ENCODE measurements around the gene TOLLIP. TPM values are rescaled to one million over a fixed set of nuclear protein-coding genes. Genes with fewer than 3 reads are reported as not detected.

TOLLIP gene
- total RNA-seq, 2 donors from 2014 or later = 51.1 to 63.9 TPM

- H3K4me1 ChIP-seq = no peaks in the 10 kb centered on the region
- no peak for TF ChIP-seq POLR2A (IDR thresholded peaks at IDR 0.05)
- TF ChIP-seq, protein P1, sequence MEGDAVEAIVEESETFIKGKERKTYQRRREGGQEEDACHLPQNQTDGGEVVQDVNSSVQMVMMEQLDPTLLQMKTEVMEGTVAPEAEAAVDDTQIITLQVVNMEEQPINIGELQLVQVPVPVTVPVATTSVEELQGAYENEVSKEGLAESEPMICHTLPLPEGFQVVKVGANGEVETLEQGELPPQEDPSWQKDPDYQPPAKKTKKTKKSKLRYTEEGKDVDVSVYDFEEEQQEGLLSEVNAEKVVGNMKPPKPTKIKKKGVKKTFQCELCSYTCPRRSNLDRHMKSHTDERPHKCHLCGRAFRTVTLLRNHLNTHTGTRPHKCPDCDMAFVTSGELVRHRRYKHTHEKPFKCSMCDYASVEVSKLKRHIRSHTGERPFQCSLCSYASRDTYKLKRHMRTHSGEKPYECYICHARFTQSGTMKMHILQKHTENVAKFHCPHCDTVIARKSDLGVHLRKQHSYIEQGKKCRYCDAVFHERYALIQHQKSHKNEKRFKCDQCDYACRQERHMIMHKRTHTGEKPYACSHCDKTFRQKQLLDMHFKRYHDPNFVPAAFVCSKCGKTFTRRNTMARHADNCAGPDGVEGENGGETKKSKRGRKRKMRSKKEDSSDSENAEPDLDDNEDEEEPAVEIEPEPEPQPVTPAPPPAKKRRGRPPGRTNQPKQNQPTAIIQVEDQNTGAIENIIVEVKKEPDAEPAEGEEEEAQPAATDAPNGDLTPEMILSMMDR (IDR thresholded peaks at IDR 0.05) = no peak
- ATAC-seq (no peak), DNase-seq (peak in 2 of 4 donors; percentile 4 to 9)
- intact Hi-C loops (cut with DNase I) = no loop called here
- peaks cover 0 to 19% of the 10 kb centered on the region in 2 donors for H3K27me3 ChIP-seq
- H3K9me3 ChIP-seq = no peaks in the 10 kb centered on the region
- H3K27ac ChIP-seq = no peak overlapping the region
- H3K4me3 ChIP-seq = no peak overlapping the region
- WGBS, 2 donors = 65% methylated on average over 21 of the region's 31 CpGs; no CpG with 5 or more reads in 1 of the 2 donors
- H3K36me3 ChIP-seq (replicated peaks in 1 of 2; ENCODE audit: insufficient read depth in 1 of 2, low read depth in 2 of 2) = no peaks in the 10 kb centered on the region
Observed at GRCh38 chr11:1228101-1228821, 81.2 kb downstream of the TOLLIP start.

DNA sequence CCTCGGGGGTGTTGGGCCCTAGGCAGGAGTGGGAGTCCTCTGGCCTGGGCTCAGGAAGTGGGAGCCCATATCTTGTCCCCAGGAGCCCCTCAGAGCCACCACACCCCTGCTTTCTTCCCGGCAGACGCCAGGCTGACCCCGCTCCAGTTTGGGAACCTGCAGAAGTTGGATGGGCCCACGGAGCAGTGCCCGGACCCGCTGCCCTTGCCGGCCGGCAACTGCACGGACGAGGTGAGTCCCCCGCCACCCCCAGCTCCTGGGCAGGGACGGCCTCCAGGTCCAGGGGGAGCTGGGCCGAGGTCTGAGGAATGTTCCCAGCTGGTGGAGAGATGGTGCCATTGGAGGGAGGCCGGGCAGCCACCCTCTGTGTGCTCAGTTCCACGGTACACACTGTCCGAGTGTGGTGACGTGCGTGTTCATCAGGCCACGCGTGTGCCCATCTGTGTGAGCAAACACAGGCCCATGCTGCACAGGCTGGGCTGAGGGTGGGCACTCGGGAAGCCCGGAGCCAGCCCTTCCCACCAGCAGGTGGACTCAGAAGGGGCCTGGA is 81.8 kb downstream of the TOLLIP start:
- Histone ChIP-seq H3K4me3 (no peak overlapping the region), H3K36me3 (replicated peaks in 1 of 2; ENCODE audit: insufficient read depth in 1 of 2, low read depth in 2 of 2) (no peaks in the 10 kb centered on the region), H3K4me1 (peaks cover 4% of the 10 kb centered on the region), H3K9me3 (no peaks in the 10 kb centered on the region), H3K27me3 (peaks cover 0 to 19% of the 10 kb centered on the region in 2 donors), H3K27ac (no peak overlapping the region)
- ATAC-seq = no peak
- intact Hi-C loops (cut with DNase I) = no loop called here
- DNase-seq = peak in 1 of 4 donors; percentile 10
- TF ChIP-seq, protein P1 (IDR thresholded peaks at IDR 0.05) = no peak
- no peak for TF ChIP-seq POLR2A (IDR thresholded peaks at IDR 0.05)
- 73 to 75% methylated on average over 3 to 22 of the region's 23 CpGs for WGBS, 2 donors

GRCh38 chr11:1226986-1227550 is 82.4 kb downstream of the TOLLIP start:
- peak in 2 of 4 donors; percentile 5 to 11 for DNase-seq
- Histone ChIP-seq H3K9me3 (no peaks in the 10 kb centered on the region), H3K27ac (no peak overlapping the region), H3K36me3 (replicated peaks in 1 of 2; ENCODE audit: insufficient read depth in 1 of 2, low read depth in 2 of 2) (no peaks in the 10 kb centered on the region), H3K4me3 (no peak overlapping the region), H3K27me3 (peaks cover 0 to 19% of the 10 kb centered on the region in 2 donors), H3K4me1 (peaks cover 8% of the 10 kb centered on the region)
- 44 to 50% methylated on average over 2 to 21 of the region's 23 CpGs for WGBS, 2 donors
- TF ChIP-seq, protein P1 (IDR thresholded peaks at IDR 0.05) = no peak
- TF ChIP-seq POLR2A (IDR thresholded peaks at IDR 0.05) = no peak
- no peak for ATAC-seq
- intact Hi-C loops (cut with DNase I) = no loop called here

GRCh38 chr11:1226226-1226985 is 83.0 kb downstream of the TOLLIP start:
- intact Hi-C loops (cut with DNase I) = no loop called here
- peak in 2 of 4 donors; percentile 5 to 10 for DNase-seq
- peaks cover 8% of the 10 kb centered on the region for H3K4me1 ChIP-seq
- 64 to 81% methylated on average over 5 to 39 of the region's 41 CpGs for WGBS, 2 donors
- H3K27ac ChIP-seq = no peak overlapping the region
- peaks cover 0 to 24% of the 10 kb centered on the region in 2 donors for H3K27me3 ChIP-seq
- no peak overlapping the region for H3K4me3 ChIP-seq
- TF ChIP-seq, protein P1 (IDR thresholded peaks at IDR 0.05) = no peak
- H3K36me3 ChIP-seq (replicated peaks in 1 of 2; ENCODE audit: insufficient read depth in 1 of 2, low read depth in 2 of 2) = no peaks in the 10 kb centered on the region
- ATAC-seq = no peak
- H3K9me3 ChIP-seq = no peaks in the 10 kb centered on the region

Data from body of pancreas (tissue), 4 donors.